GM12891 (cell line): ENCODE results near the gene KAZN.

ENCODE experiments used
- DNase-seq: peaks from one replicate; pipeline ENCODE4 v3.0.0; 2011; ENCODE audit warnings: low spot score; ENCODE audit not compliant: insufficient read length
- FAIRE-seq: peaks from 2 replicates; lab custom pipeline; 2011; peaks lifted over from hg19 to GRCh38; lab: Jason Lieb, UNC
- PAX5 ChIP-seq: IDR thresholded peaks from 2 replicates; pipeline ENCODE4 v1.6.1; 2011; ENCODE audit warnings: low read length, moderate library complexity, mild to moderate bottlenecking; ENCODE audit not compliant: insufficient read depth, severe bottlenecking
- POLR2A ChIP-seq: IDR thresholded peaks from 2 replicates; pipeline ENCODE4 v1.6.1; 2011; ENCODE audit warnings: low read depth, low read length, control low read depth
- POLR2AphosphoS5 ChIP-seq: IDR thresholded peaks from 2 replicates; pipeline ENCODE4 v1.6.1; 2011; ENCODE audit warnings: low read depth, low read length, control low read depth
- POU2F2 ChIP-seq: IDR thresholded peaks from 2 replicates; pipeline ENCODE4 v1.6.1; 2011; ENCODE audit warnings: low read depth, mild to moderate bottlenecking, control low read depth, low read length, moderate library complexity
- SPI1 ChIP-seq: IDR thresholded peaks from 2 replicates; pipeline ENCODE4 v1.6.1; 2011; ENCODE audit warnings: low read depth, low read length, control low read depth
- TAF1 ChIP-seq: IDR thresholded peaks from 2 replicates; pipeline ENCODE4 v1.6.1; 2011; ENCODE audit warnings: low read depth, low read length, control low read depth

KAZN gene

DNA sequence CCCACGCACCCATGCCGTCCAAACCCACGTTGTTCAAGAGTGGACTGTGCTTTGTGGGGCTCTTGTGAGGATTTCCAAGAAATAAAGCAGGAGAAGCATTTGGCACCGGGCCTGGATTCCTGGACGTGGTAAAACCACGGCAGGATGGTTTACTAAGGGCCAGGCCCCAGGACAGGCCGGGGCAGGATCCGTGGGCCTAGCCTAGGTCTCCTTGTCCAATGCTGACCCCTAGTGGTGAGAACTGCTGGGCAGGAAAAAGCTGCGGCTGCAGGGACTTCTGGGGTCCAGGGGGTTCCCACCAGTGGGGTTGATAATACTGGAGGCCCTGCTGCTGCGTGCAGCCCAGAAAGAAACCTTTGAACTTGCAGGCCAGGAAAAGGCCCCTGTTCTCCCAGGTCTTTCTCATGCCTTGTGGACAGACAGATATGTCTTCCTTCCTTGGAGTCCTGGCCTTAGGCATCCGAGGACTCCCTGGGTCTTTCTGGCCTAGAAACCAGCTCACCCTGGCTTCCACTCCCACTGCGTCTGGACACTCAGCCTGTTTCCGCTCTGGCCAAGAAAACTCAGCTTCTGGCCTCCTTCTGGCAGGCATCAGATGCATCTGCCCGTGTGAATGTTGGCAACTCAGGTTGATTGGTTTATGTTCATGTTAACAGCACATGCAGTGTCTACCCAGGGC is 448.1 kb downstream of the KAZN start:
- peak; percentile 87 for DNase-seq
- TF ChIP-seq POLR2A (no peak), SPI1 (no peak), POLR2AphosphoS5 (no peak), POU2F2 (no peak)
- peak; percentile 38 for FAIRE-seq

DNA sequence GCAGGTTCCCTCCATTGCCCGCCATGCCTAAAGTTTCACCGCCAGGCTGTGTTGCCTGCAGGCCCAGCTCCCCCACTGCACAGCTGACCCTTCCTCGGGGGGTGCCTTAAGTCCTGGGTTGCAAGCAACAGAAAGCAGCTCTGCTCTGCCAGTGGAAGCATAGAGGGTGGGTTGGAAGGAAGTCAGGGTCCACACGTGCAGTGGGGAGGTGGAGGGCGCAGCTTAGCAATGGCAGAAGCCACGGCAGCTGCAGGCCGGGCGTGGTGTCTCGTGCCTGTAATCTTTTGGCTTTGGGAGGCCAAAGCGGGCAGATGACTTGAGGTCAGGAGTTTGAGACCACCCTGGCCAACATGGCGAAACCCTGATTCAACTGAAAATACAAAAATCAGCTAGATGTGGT is 448.8 kb downstream of the KAZN start:
- no peak for TF ChIP-seq TAF1
- TF ChIP-seq POLR2A: no peak
- TF ChIP-seq POU2F2: no peak
- no peak for TF ChIP-seq SPI1
- no peak for TF ChIP-seq PAX5
- no peak for TF ChIP-seq POLR2AphosphoS5
- no peak for FAIRE-seq
- DNase-seq: no peak

DNA sequence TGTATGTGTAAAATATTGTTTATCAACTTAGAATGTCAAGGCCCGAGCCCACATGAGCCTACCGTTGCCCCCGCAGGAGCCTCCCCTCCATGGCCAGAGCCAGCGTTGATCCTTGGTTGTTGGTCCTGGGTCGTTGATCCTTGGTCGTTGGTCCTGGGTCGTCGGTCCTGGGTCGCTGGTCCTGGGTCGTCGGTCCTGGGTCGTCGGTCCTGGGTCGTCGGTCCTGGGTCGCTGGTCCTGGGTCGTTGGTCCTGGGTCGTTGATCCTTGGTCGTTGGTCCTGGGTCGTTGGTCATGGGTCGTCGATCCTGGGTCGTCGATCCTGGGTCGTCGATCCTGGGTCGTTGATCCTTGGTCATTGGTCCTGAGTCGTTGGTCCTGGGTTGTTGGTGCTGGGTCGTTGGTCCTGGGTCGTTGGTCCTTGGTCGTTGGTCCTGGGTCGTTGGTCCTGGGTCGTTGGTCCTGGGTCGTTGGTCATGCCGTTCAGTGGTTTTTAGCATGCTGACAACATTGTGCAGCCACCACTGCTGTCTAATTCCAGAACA is 450.0 kb downstream of the KAZN start:
- FAIRE-seq (no peak), DNase-seq (no peak)
- TF ChIP-seq TAF1 (no peak), SPI1 (no peak), POU2F2 (no peak), PAX5 (no peak), POLR2AphosphoS5 (no peak), POLR2A (no peak)

DNA sequence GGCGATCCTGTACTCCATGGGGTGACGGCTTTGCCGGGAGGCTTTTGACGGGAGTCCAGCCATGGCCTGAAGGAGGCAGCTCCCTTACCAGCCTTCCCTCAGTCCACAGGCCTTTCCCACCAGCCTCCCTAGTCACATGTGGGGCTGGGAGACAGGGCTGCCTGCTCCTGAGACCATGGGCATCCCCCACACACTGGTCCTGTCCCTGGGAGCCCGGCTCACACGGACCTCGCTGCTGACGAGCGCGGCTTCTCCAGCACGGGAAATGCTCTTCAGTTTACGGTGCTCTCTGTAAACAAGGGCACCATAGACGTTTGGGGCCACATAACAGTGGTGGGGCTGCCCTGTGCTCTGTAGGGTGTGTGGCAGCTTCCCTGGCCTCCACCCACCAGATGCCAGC is 450.6 kb downstream of the KAZN start:
- TF ChIP-seq PAX5 (no peak), POLR2A (no peak), TAF1 (no peak), POU2F2 (no peak), POLR2AphosphoS5 (no peak), SPI1 (no peak)
- FAIRE-seq: no peak
- DNase-seq: no peak

DNA sequence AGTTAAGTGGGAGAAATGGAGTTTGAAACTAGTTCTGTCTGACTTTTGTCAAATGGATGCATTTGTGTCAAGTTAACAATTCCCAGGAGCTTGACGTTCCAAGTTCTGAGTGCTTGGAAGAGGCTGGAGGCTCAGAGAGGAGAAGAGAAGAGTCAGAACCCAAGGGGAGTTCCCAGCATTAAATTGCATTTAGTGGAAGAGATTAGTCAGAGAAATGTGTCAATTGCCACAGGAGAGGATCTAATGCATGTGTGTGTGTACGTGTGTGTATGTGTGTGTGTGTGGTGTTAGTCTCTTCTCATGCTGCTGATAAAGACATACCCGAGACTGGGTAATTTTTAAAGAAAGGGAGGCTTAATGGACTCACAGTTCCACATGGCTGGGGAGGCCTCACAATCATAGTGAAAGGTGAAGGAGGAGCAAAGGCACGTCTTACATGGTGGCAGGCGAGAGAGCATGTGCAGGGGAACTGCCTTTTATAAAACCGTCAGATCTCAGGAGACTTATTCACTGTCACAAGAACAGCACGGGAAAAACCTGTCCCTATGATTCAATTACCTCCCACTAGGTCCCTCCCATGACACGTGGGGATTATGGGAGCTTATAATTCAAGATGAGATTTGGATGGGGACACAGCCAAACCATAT is 453.5 kb downstream of the KAZN start:
- DNase-seq: no peak
- TF ChIP-seq PAX5: no peak
- TF ChIP-seq POU2F2: no peak
- TF ChIP-seq SPI1: no peak
- no peak for FAIRE-seq

DNA sequence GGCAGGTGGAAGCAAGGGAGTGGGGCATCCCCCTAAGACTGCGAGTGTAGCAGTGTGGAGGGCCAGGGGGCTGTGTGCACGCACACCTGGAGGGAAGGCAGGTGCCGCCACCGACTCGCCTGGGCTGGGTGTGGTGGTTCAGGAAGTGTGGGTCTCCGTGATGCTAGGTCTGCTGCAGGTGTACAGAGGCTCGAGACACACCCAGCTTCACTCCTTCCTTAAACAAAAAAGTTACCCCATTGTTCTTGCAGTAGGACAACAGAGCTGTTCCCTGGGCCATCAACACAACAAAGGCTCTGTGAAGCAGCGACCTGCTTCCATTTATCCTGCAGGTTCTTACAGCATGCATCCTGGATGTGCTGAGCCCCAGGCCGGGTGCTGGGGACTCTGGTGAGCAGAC is 454.7 kb downstream of the KAZN start:
- TF ChIP-seq POLR2A: no peak
- TF ChIP-seq POU2F2: no peak
- FAIRE-seq: no peak

DNA sequence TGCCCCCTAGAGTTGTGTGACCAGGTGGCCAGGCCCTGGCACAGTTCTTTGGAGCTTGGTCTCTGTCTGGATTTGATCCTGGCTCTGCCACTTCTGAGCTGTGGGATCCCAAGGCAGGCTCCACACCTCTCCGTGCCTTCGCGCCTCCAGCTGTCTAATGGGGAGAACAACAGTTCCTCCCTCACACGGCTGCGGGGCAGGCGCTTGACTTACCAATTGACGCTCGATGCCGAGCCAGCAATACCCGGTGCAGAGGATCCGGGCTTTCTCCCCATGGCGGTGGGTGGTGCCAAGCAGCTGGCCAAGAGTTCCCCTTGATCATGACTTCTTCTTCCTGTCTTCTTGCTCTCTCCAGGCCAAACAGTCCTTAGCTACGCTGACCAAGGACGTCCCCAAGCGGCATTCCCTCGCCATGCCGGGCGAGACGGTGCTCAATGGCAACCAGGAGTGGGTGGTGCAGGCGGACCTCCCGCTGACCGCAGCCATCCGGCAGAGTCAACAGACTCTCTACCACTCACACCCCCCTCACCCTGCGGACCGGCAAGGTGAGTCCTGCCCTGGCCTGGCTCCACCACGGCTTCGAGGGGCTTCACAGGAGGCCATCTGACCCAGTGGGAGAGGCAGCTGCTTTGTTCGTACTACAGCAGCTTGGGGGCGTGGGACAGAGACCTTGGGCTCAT is 457.4 kb downstream of the KAZN start:
- DNase-seq (no peak), FAIRE-seq (no peak)
- no peak for TF ChIP-seq POLR2AphosphoS5
- no peak for TF ChIP-seq TAF1
- no peak for TF ChIP-seq POU2F2
- no peak for TF ChIP-seq POLR2A
- TF ChIP-seq SPI1: no peak
- no peak for TF ChIP-seq PAX5

More for the DNA sequence above, 454.7 kb downstream of the KAZN start:
- DNase-seq: no peak

DNA sequence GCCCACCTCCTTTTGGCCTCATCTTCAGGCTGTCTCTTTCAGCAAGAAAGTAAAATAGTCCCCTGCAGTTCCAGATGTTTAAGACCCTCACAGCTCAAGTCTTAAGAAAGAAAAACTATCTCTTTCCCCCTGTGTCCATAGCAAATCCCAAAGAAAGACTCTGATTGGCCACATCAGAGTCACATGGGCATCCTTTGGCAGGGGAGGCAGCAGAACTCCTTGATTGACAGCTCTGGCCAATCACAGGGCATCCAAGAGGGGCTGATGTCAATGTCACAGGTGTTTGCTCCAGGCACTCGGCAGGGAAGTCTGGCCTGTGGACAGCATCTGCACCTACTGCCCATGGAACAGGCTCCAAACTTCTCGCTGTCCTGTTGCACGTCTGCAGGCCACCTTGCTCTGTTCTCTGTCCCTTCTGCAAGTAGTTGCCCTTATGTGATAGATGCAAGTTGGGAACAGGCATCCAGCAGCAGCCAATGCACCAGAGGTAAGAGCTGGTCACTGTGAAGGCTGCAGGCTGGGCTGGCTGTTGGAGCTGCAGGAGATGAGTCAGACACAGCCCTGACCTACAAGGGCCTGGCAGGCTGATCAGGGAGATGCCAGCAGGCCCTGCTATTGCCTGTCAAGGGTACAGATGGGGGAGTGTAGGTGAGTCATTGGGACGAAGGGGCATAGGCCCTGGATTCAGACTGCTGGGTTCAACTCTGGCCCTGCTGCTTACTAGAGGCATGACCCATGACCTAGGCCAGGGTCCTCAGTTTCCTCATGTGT is 458.2 kb downstream of the KAZN start:
- TF ChIP-seq POLR2A: no peak
- no peak for TF ChIP-seq SPI1
- no peak for TF ChIP-seq PAX5
- TF ChIP-seq TAF1: no peak
- no peak for TF ChIP-seq POLR2AphosphoS5
- TF ChIP-seq POU2F2: no peak
- DNase-seq (no peak), FAIRE-seq (no peak)

DNA sequence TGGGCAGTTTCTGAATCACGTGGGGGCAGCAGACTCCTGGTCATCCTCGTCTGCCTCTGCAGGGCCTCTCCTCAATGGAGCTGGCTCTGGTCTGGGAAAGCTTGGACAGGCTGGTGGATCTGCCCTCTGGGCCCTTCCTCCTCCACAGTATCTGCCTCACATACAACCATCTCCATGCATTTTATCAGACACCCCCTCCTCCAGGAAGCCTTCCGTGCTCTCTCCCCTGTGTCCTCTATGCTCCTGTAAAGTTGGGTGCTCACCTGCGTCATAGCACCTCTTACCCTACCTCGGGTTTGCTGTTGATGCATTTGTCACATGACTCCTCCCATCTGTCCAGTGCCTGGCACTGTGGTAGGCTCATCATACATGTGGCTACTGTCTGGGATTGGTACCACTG is 459.3 kb downstream of the KAZN start:
- DNase-seq: no peak
- FAIRE-seq: no peak
- TF ChIP-seq PAX5: no peak
- no peak for TF ChIP-seq POU2F2
- no peak for TF ChIP-seq TAF1
- TF ChIP-seq SPI1: no peak
- TF ChIP-seq POLR2AphosphoS5: no peak
- TF ChIP-seq POLR2A: no peak
